Tibial nerve (tissue), 3 donors: Measurements from ENCODE around the gene CEP170.

Experiments used
- POLR2A ChIP-seq, 2 donors: fragments of 450-650 bp; IDR thresholded peaks; one replicate each; pipeline ENCODE4 v1.6.1; 2017; ENCODE audit warnings: antibody characterized with exemption in 2 of 2, mild to moderate bottlenecking in 2 of 2, moderate library complexity in 2 of 2
- TF ChIP-seq, protein P1 (sequence below), 5 experiments: fragments of 200-600 bp in 3 of 5; fragments of 450-650 bp in 2 of 5; sonication (generic) in 3 of 5; IDR thresholded peaks; one replicate each; pipeline ENCODE4 v1.5.1; 2016 to 2019; ENCODE audit warnings: antibody characterized with exemption in 5 of 5, mild to moderate bottlenecking in 3 of 5, moderate library complexity in 2 of 5

DNA sequence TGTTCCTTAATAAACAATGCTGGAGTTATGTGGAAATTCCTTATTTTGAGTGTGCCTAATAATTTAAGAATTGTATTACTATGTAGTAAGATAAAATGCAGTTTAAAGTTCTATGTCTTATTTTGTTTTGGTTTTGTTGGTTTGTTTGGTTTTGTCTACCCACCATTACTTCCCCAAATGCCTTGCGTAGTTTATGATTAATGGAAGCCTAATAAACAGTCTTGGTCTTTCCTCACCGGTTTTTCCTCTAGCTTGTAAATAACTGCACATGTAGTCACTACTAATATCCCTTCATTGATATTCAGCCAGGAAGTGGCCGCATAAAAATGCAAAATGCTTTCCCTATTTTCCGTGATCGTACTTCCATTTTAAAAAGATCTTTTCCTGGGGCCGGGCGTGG is 3.6 kb upstream of the CEP170 start:
- TF ChIP-seq POLR2A (IDR thresholded peaks at IDR 0.05): no peak
- TF ChIP-seq, protein P1, sequence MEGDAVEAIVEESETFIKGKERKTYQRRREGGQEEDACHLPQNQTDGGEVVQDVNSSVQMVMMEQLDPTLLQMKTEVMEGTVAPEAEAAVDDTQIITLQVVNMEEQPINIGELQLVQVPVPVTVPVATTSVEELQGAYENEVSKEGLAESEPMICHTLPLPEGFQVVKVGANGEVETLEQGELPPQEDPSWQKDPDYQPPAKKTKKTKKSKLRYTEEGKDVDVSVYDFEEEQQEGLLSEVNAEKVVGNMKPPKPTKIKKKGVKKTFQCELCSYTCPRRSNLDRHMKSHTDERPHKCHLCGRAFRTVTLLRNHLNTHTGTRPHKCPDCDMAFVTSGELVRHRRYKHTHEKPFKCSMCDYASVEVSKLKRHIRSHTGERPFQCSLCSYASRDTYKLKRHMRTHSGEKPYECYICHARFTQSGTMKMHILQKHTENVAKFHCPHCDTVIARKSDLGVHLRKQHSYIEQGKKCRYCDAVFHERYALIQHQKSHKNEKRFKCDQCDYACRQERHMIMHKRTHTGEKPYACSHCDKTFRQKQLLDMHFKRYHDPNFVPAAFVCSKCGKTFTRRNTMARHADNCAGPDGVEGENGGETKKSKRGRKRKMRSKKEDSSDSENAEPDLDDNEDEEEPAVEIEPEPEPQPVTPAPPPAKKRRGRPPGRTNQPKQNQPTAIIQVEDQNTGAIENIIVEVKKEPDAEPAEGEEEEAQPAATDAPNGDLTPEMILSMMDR (IDR thresholded peaks at IDR 0.05): no peak
